Heart right ventricle (tissue), 16 donors: Measurements from ENCODE around the gene CUEDC1. TPM values are rescaled to one million over a fixed set of nuclear protein-coding genes. Genes with fewer than 3 reads are reported as not detected.

ENCODE experiments used
- ATAC-seq, 8 donors: fragments of 200-7000 bp; cut with Tn5 transposase; one replicate each; pipeline ENCODE4 v1.9.1; 2020; ENCODE audit warnings: mild to moderate bottlenecking in 8 of 8, moderate library complexity in 8 of 8, moderate number of reproducible peaks in 1 of 8
- DNase-seq, 2 donors: peaks; one replicate each; pipeline ENCODE4 v3.0.0-alpha.2; 2020
- H3K27ac ChIP-seq, 10 donors: fragments of 200-600 bp; sonication (generic) in 2 of 10; one replicate each; pipeline versions ENCODE4 v1.5.0 to v1.8.0; 2020 to 2022; ENCODE audit warnings: mild to moderate bottlenecking in 3 of 10
- H3K27me3 ChIP-seq, 7 donors: fragments of 200-600 bp; one replicate each; pipeline ENCODE4 v1.8.0; 2021 to 2022; ENCODE audit warnings: mild to moderate bottlenecking in 2 of 7
- H3K36me3 ChIP-seq, 9 donors: fragments of 200-600 bp; sonication (generic) in 1 of 9; one replicate each; pipeline versions ENCODE4 v1.5.0 to v1.8.0; 2020 to 2022; ENCODE audit warnings: mild to moderate bottlenecking in 2 of 9
- H3K4me1 ChIP-seq, 9 donors: fragments of 200-600 bp; sonication (generic) in 1 of 9; one replicate each; pipeline versions ENCODE4 v1.5.0 to v1.8.0; 2020 to 2022; ENCODE audit warnings: mild to moderate bottlenecking in 4 of 9
- H3K4me3 ChIP-seq, 10 donors: fragments of 200-600 bp; sonication (generic) in 2 of 10; one replicate each; pipeline versions ENCODE4 v1.5.0 to v1.8.0; 2020 to 2022; ENCODE audit warnings: mild to moderate bottlenecking in 7 of 10, moderate library complexity in 2 of 10
- H3K9me3 ChIP-seq, 11 donors: fragments of 200-600 bp in 10 of 11; sonication (generic) in 2 of 11; one replicate each; pipeline versions ENCODE4 v1.5.0 to v1.8.0; 2013 to 2022; ENCODE audit warnings: mild to moderate bottlenecking in 2 of 11, control low read depth in 1 of 11, moderate library complexity in 1 of 11
- WGBS, 2 donors: extraction: QIAGEN DNeasy Blood & Tissue Kit; methylation state at CpG; one replicate each; pipeline ENCODE4 v1.1.7; 2013; ENCODE audit warnings: inconsistent platforms in 1 of 2; 5-methylcytosine and 5-hydroxymethylcytosine counted together
- intact Hi-C, 10 donors: fragments of 100-400 bp; cut with DNase I; formaldehyde crosslinking; loops; one replicate each; pipeline versions ENCODE4 v1.11.1 to v1.14.2; 2022
- polyA plus RNA-seq, 2 donors: library from polyadenylated mRNA; stranded (reverse); fragments of 200-250 nt; gene quantifications; one replicate each; pipeline ENCODE4 v1.2.3, GENCODE V29; 2013
- total RNA-seq, 10 donors: library from RNA; stranded (reverse); fragmentation: NEBNext Ultra II Directional in 3 of 10; extraction: Animal tissue kit (Norgen Biotek cat#: 25700) in 3 of 10; gene quantifications; one replicate each; pipeline versions ENCODE4 v1.2.1 to v1.2.4, GENCODE V29; 2021 to 2023
- TF ChIP-seq, protein P1 (sequence below), 9 donors: fragments of 200-600 bp; sonication (generic) in 2 of 9; IDR thresholded peaks; one replicate each; pipeline versions ENCODE4 v1.5.0 to v1.8.0; 2021 to 2022; ENCODE audit warnings: antibody characterized with exemption in 9 of 9, mild to moderate bottlenecking in 5 of 9, moderate library complexity in 1 of 9
- donor health status: Arrhythmogenic right ventricular cardiomyopathy.
- donor health status: ischemic (EF 13 %, LVEDD 7.1; RV severe dilation, severe dysfunction).
- donor health status: healthy with polysubstance abuse.
- donor health status: DM: no; HTN: yes; CAD: no.
- donor health status: DM: no; HTN: no; CAD: no.
- donor health status: ischemic (EF 25% LVEDD 6.9; RV normal size, moderate dysfunction).
- donor health status: ischemic (EF 25% LVEDD 5.7; RV mildly dilated, moderate dysfunction).
- donor health status: healthy.
- donor health status: DM: yes; HTN: yes; CAD: no.
- donor health status: Ischemic cardiomyopathy.
- donor health status: ischemic (EF 35%, LVEDD 5.7; RV mildly dilated, moderate dysfunction).
- donor health status: nonischemic (EF 11% LVEDD 7.7; RV severe dilation, severe dysfunction).
- donor health status: DM: yes; HTN: yes; CAD: no.
- donor health status: PGD.
- donor health status: ischemic (EF 29% LVEDD 5.4; RV normal size, mild dysfunction).
- donor health status: nonischemic (EF 23%, LVEDD 6.1; RV moderate dilation, normal function).

Gene CUEDC1
- total and polyA plus RNA-seq, 12 donors: 26.9 to 65.0 (median 45.4) TPM

DNA sequence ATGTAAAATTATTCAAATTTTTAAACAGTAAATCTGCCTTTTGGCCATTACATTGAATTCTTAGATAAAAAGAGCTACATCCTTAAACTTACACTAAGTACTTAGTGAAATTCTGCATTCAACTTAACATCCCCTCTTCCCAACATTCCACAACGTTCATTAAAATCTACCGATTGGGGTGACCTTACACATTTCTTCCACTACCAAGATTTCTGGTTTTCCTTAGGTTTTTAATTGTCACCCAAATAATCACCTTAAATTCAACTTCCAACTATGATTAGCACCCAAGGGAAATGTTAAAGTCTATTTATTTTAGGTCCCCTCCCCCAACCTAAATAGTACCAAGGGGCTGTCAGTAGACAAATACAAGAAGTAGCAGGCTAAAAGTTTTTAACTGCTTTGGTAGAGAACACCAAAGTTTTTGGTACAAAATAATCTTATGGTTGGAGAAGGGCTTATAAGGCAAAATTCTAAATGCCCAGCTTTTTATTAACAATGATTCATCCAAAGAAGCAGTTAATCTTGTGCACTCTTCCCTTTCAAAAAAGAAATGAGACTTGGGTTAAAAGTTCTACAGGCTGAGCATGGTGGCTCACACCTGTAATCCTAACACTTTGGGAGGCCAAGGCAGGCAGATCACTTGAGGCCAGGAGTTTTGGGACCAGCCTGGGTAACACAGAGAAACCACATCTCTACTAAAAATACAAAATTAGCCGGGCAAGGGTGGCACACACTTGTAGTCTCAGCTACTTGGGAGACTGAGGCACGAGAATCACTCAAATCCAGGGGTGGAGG is 47.1 kb upstream of the CUEDC1 start:
- H3K27me3 ChIP-seq: no peaks in the 10 kb centered on the region
- no peak overlapping the region for H3K27ac ChIP-seq
- WGBS, 2 donors: 70 to 76% methylated on average over 4 of the region's 4 CpGs
- DNase-seq (no peak), ATAC-seq (no peak)
- H3K4me1 ChIP-seq: peaks cover 17 to 72% (median 46%) of the 10 kb centered on the region in 9 donors
- H3K36me3 ChIP-seq: peaks cover 0 to 86% (median 35%) of the 10 kb centered on the region in 9 donors
- intact Hi-C loops: loop anchor here in 2 of 10 donors (10.0 kb wide), 1 partner anchor 112 kb away; no protein-coding TSS in a partner anchor
- TF ChIP-seq, protein P1, sequence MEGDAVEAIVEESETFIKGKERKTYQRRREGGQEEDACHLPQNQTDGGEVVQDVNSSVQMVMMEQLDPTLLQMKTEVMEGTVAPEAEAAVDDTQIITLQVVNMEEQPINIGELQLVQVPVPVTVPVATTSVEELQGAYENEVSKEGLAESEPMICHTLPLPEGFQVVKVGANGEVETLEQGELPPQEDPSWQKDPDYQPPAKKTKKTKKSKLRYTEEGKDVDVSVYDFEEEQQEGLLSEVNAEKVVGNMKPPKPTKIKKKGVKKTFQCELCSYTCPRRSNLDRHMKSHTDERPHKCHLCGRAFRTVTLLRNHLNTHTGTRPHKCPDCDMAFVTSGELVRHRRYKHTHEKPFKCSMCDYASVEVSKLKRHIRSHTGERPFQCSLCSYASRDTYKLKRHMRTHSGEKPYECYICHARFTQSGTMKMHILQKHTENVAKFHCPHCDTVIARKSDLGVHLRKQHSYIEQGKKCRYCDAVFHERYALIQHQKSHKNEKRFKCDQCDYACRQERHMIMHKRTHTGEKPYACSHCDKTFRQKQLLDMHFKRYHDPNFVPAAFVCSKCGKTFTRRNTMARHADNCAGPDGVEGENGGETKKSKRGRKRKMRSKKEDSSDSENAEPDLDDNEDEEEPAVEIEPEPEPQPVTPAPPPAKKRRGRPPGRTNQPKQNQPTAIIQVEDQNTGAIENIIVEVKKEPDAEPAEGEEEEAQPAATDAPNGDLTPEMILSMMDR (IDR thresholded peaks at IDR 0.05): no peak
- no peak overlapping the region for H3K4me3 ChIP-seq
- H3K9me3 ChIP-seq: no peaks in the 10 kb centered on the region

DNA sequence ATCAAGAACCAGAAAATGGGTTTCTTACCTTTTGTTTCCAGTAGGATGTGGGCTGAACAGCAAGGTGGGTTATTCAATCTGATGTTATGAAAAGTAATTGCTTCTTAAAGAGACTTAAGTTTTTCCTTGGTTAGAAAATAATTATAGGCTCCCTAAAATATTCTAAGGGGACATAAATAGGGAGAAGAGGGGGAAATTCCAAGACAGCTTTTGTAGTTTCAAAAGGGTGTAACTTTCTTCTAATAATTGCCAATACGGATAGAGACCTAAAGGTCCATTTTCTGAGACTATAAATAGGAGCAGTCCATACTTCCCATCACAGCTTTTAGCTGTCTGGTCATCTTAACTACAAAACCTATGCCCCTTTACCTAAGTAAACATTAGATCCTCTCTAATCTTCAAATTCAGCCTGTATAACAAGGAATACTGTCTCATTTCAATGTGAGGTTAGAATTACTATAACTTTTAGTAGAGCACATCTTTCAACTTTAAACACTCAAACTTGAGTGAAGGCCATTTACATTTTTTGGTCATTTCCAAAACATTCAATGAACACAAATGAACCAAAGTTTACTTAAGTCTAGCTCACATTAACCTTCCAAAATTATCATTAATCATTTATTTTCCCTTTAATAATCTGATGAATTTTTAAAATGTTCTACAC is 46.4 kb upstream of the CUEDC1 start:
- intact Hi-C loops: loop anchor here in 2 of 10 donors (10.0 kb wide), 1 partner anchor 113 kb away; no protein-coding TSS in a partner anchor

DNA sequence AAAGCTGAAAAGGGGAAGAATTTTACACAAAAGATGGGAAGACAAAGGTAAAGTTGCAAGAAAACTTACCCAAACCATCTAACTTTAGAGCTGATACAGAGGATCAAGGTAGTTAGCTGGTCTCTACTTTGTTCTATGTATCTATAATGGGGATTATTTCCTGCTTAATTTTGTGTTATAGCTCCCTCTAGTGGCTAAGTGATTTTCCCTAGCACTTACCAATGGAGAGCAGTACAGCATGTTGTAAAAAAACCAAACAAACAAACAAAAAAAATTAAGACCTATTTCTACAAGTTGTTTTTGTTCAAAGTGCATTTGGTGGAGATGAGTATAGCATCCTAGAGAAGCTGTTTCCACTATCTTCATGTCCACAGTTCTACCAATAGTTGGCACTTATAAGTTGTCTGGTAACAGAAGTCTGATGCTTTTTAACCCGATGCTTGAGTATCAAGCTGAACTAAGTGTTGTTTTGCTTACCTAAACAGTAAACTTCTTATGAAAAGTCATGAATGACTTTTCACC is 44.3 kb upstream of the CUEDC1 start:
- no peaks in the 10 kb centered on the region for H3K27me3 ChIP-seq
- TF ChIP-seq, protein P1 (IDR thresholded peaks at IDR 0.05): peak; percentile 63 to 92 (median 87)
- H3K27ac ChIP-seq: no peak overlapping the region
- whole genome bisulfite sequencing, 2 donors: 59 to 62% methylated on average over 1 of the region's 1 CpG
- intact Hi-C loops: loop anchor here in 7 of 10 donors (1.0 to 10.0 kb wide), 7 partner anchors 115 to 885 kb away; no protein-coding TSS in a partner anchor
- H3K4me1 ChIP-seq: peaks cover 4 to 65% (median 42%) of the 10 kb centered on the region in 9 donors
- ATAC-seq (peak; percentile 63 to 86 (median 74)), DNase-seq (no peak)
- no peaks in the 10 kb centered on the region for H3K9me3 ChIP-seq
- no peak overlapping the region for H3K4me3 ChIP-seq
- H3K36me3 ChIP-seq: peaks cover 0 to 84% (median 31%) of the 10 kb centered on the region in 9 donors

More for the DNA sequence above, 46.4 kb upstream of the CUEDC1 start:
- H3K36me3 ChIP-seq: peaks cover 0 to 94% (median 36%) of the 10 kb centered on the region in 9 donors
- TF ChIP-seq, protein P1 (IDR thresholded peaks at IDR 0.05): no peak
- ATAC-seq (no peak), DNase-seq (no peak)
- H3K4me1 ChIP-seq: peaks cover 17 to 72% (median 46%) of the 10 kb centered on the region in 9 donors
- 14 to 22% methylated on average over 1 of the region's 1 CpG for WGBS, 2 donors
- no peaks in the 10 kb centered on the region for H3K9me3 ChIP-seq
- peak overlapping the region in 1 of 10 donors; percentile 4 for H3K27ac ChIP-seq
- no peaks in the 10 kb centered on the region for H3K27me3 ChIP-seq
- H3K4me3 ChIP-seq: no peak overlapping the region

DNA sequence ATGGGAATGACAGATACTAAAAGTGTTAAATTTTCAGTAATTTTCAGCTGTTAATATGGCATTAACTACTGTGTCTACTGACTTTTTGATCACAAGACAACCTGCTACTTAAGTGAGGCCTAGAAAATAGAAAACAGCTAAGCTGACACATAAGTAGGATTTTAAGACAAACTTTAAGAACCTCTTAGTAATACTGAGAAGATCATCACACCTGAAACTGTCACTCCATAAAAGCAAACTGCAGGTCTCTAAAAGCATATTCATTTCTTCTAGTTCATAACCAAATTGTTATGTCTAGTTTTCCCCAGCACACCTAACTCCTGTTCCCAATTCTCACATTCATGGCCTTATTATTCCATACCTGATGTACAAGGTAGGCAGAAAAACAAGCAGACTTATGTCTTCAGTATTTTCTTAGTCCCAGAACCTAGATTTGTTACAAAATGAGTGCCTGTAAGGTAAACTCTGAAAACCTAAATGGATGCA is 43.8 kb upstream of the CUEDC1 start:
- Histone ChIP-seq H3K36me3 (peaks cover 0 to 79% (median 26%) of the 10 kb centered on the region in 9 donors), H3K9me3 (no peaks in the 10 kb centered on the region), H3K4me1 (peaks cover 0 to 65% (median 42%) of the 10 kb centered on the region in 9 donors), H3K27ac (no peak overlapping the region), H3K27me3 (no peaks in the 10 kb centered on the region), H3K4me3 (no peak overlapping the region)
- TF ChIP-seq, protein P1 (IDR thresholded peaks at IDR 0.05): no peak
- DNase-seq (no peak), ATAC-seq (no peak)
- intact Hi-C loops: loop anchor here in 5 of 10 donors (1.0 to 10.0 kb wide), 6 partner anchors 122 to 884 kb away; no protein-coding TSS in a partner anchor
